NCI-H2227 (cell line): ENCODE data around the gene LRTM1.

Experiments used
- DNase-seq: peaks from one replicate; lab custom pipeline; 2025; ENCODE audit not compliant: unreplicated experiment; lab: John Stamatoyannopoulos, UW

The LRTM1 gene

DNA sequence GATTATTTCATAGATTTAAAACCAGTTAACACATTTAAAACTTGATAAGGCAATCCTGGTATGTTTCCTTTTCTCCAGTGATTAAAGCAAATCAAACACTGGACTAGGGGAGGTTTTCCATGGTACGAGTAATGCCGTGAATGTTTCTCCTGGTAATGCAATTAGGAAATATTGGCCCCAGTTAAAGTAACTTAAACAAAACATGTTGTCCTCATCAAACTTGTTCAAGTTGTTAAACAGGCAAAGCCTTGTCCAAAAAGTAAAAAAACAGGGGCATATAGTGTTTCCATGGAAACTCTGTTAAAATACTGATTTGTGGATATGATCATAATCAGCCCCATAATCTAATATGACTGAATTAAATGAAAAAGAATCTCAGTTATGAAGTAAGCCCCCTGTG is 13.1 kb upstream of the LRTM1 start:
- no peak for DNase-seq

DNA sequence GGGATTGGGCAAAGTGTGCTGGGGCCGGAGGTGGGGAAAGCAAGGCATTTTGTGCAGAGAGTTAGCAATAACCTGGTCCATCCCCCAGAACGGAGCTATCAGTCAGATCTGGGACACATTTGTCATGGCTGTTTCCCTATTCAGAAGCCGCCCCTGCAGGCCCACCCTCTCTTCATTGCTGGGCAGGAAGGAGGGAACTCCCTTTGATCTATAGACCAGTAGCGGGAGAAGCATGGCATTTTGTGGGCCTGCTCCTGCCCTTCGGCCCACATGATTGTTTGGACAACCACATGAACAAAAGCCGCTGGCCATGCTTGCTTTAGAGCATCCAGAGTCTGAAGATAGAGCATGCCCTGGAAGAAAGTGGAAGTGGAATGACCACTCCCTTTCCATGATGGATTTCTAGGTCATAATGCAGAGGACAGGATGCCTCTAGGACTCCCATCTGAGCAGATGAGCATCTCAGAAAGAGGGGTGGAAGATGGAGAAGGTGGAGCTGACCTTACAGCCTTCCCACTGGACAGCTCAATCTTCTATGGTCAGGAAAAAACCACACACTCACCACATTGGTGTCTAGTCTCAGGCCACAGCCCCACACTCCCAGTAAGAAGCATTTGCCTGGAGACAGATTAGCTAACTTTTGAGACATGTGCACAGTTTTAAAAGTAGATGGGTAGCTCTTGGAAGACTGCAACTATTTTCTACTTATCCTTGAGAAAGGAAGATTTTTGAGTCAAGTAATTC is 11.9 kb upstream of the LRTM1 start:
- no peak for DNase-seq

DNA sequence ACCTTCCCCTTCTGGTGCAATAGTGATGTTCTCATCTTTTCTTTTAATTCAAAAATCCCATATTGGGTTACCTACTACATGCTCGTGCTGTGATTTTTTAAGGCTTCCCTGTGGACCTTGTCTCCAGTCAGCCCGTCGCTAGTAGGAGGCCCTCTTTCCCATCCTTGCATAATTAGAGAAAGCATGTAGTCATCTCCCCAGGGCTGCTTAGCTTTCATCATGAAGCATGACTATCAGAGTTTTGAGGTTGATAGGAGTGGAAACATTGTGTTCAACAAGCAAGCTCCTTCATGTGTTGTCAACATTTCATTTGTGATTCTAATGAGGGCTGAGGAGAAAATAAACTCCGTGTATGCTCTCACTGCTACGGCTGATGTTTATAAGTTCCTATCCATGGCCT is 8.7 kb upstream of the LRTM1 start:
- DNase-seq, result no peak

DNA sequence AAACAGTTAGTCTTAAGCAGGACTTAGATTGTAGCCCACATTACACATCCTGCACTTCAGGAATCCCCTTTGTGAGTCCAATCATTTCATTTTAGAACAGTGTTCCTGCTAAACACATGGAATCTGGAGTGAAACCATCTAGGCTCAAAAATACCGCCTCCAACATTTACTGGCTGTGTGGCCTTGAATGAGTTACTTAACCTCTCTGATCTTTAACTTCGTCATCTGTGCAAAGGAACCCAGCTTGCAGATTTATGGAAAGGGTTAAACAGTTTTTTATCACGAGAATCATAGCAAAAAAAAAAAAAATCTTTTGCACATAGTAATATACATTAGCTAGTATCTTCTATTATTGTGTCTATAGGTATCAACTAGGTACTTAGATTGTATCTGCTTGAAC is 8.0 kb upstream of the LRTM1 start:
- no peak for DNase-seq

DNA sequence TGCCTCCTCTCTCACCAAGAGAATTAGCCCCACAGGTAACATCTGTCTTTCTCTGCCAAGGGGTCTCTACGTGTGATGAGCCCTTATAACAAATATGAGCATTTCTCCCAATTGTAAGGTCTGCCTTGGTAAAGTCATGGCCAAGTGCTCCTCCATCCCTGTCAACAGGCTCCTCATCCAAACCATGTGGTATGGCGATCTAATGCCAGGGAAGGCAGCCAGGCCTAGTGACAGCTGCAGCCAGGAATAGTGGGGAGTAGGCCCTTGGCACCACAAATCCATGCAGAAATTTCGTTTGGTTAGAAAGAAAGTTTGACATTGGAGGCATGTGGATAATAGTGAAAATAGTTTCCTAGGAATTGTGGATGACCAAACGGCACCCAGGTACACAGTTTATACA is 4.7 kb upstream of the LRTM1 start:
- no peak for DNase-seq

DNA sequence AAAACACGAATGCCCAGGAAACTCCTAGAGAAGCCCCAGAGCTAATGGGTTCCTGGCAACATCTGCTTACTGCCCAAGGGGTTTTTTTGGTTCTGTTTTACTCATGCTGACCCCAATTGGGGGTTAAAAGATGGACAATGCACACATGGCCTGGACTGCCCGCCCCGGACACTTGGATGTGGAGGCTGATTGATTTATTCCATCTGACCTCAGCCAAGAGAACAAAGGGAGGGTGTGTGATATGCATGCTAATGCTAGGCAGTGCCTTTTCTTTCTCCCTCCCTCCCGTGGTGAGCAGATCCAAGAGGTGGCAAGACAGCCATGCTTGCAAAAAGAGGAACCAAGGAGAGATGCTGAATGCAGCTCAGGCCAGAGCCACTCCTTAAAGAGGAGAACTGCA is 3.3 kb upstream of the LRTM1 start:
- DNase-seq, result peak; percentile 45

DNA sequence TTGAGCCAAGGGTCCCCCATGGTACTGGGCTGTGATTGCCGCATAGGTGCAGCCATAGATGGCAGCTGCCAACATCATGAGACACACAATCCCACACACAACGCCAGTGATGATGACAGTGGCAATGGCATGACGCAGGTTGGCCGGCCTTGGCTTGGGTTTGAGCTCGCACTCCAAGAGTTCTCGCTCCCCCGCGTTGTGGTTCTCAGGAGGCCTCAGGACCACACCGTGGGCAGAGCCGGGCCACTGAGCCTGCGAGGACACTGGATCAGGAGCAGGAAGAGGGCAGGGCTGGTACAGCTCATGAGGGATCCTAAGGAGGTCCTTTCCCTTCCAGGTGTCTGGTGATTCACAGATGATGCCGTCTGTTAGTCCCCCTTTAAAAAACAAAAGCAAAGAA is 9.3 kb downstream of the LRTM1 start:
- DNase-seq, result no peak

DNA sequence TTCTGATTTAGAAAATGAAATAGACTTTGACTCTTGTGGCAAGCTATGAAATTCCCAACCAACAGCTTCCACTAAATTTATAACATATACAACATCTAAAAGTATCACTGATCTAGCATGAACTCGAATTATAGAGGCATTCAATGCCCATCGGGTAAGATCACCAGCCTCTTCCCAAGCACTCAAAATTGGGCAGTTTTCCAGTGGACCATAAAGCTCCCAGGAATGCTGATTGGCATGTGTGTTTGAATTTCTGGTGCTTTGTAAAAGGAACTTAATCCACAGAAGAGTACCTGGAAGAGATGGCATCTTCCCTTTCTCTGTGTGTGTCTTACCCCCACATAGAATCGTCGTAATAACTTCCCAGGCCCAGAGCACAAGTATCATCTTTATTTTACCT is 10.0 kb downstream of the LRTM1 start:
- no peak for DNase-seq

DNA sequence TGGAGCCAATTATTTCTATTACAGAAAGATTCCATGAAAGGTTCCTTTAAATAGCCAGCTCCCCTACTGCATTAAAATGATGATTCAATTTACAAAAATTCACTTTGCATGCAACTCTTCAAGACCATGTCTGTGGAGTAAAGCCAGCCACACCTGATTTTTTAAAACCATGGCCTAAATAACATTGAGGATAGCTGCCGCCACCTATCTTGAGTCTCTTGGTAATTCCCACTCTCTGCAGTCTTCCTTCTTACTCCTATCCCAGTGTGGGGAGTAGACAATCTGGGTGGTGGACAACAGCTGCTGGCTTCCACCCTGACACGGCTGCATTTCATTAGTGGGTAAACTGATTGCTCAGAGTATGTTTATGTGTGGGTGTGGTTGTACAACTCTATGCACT is 10.7 kb downstream of the LRTM1 start:
- no peak for DNase-seq

DNA sequence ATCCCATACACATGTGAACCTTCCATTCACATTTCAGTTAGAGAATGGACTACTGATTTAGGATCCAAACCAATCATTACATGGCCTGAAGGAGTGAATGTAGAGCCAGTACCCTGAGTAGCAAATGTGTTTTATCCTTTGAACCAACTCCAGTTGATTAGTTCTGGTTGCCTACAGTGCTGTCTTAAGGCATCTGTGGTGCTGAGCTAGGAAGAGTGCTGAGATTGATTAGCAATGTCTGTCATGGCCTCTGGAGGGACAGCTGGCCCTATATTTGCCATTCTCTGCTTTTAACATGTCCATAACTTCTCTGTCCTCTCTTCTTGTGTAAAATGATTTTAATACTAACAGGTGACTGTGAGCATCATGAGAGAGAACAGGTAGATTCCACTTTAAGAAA is 11.1 kb downstream of the LRTM1 start:
- DNase-seq, result no peak

DNA sequence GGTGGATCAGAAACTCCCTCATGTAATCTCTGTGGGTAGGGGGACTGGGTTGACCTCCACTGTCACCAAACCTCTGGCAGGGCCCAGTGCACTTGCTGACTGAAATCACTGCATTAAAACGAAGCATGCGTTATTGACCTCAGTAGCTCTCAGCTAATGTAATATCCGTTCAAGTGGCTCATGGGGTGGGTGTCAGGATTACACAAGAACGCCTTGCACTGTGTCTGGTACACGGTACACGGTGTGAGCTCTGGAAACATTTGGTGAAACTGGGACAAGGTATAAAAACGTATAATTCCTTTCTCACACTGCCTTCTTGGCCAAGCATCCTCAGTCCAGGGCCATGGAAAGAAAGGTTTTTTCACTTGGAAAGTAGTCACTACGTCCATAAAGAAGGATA is 11.9 kb downstream of the LRTM1 start:
- no peak for DNase-seq

DNA sequence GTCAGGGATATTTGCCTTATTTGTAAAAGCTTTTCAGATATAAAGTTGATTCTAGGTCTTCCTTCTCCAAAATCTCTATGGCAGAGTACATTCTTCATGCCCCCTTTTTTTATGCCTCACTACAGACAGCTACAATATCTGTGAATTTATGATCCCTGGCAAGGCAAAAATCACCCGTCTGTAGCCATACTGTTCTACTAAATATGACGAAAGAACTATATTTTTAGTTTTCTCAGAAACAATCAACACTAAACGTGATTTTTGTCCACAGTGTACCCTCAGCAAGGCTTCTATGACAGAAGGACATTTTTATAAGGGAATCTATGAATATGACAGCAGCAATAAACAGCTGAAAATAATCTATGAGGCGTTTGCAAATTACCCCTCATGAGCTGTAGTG is 12.7 kb downstream of the LRTM1 start:
- no peak for DNase-seq

DNA sequence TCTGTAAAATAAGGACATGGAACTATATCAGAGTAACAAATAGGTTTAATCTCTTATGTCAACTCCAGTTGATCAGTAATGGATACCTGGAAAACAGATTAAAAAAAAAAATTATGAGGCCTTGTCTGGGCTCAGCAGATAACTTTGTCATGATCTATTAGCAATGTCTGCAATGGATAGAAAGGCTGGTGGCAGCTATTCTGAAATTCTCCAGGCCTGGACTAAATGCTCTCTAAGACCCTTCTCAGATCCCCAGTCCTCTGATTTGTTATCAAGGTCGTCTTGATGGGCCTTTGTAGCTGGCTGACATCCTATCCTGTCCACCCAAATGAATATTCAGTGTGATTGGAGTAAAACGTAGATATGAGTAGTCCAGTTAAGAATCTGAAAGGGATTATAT is 13.7 kb downstream of the LRTM1 start:
- DNase-seq, result no peak

DNA sequence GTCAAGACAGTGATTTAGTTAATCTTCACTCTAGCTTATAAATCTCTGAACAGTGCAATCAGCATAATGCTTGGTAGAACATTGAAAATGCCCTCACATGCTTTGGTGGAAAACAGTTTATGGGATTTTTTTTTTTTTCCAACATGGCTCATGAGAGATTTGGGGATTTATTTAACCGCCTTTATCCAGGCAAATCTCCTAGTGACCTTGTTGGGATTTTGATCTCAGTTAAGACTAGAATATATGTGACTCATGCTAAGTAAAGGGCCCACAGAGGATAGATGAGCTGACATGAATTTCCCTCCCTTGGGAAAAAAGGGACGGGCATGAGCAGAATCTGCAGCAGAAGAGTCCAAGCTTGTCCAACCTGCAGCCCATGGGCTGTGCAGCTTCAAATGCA is 18.7 kb downstream of the LRTM1 start:
- DNase-seq, result no peak

DNA sequence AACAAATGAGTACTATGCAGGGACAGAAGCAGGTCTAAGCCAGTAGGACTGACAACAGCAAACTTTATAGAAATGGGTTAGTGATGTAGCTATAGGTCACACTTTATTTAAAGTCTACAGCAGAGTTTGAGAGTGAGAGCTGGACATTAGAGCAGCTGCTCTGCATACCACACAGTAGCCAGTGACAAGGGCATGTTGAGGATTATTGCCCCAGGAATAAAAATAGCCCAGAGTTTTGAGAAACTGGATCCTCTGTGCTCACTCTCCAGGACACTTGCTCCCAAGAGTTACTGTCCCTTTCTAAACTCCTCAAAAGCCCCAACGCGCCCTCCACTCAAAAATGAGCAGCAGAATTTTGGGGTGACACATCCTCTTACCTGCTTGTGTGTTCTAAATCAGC is 21.1 kb downstream of the LRTM1 start:
- no peak for DNase-seq

DNA sequence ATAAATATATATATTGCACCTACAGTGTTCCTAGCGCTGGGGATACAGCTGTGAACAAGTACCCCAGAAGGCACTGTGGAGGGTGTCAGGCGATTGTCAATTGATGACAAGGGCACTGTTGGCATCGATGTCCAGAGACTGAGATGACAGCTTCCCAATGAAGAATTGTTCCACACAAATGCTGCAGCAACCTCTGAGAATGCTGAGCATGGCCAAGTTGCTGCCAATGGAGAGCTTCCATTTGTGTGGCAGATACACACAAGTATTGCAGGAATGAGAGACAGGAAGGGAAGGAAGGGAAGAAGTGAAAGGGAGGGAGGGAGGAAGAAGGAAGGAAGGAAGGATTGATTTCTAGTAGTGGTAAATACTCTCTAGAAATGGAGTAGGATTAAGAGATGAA is 21.9 kb downstream of the LRTM1 start:
- no peak for DNase-seq

DNA sequence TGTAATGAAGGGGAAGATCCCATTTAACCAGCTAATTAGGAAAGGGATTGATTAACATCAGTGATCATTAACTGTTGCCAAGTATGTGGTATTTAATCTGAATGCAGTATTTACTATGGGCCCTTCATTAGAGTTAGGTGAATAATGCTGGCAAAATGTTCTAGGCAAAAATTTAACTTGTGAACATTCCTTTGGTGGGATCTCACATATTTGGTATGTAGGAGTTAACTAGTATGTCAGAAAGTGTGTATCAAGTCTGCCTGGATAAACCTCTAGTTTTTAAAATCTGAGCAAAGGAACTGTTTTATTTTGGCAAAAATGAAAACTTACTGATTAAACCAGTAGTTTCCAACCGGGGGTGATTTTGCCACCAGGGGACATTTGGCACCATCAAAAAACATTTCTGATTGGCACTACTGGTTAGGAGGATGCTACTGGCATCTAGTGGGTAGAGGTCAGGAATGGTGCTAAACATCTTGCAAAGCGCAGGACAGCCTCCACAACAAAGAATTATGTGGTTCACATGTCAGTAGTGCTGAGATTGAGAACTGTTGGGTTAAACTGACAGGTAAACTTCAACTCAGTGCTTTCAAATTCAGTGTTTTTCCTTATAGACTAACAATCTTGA is 22.5 kb downstream of the LRTM1 start:
- no peak for DNase-seq

DNA sequence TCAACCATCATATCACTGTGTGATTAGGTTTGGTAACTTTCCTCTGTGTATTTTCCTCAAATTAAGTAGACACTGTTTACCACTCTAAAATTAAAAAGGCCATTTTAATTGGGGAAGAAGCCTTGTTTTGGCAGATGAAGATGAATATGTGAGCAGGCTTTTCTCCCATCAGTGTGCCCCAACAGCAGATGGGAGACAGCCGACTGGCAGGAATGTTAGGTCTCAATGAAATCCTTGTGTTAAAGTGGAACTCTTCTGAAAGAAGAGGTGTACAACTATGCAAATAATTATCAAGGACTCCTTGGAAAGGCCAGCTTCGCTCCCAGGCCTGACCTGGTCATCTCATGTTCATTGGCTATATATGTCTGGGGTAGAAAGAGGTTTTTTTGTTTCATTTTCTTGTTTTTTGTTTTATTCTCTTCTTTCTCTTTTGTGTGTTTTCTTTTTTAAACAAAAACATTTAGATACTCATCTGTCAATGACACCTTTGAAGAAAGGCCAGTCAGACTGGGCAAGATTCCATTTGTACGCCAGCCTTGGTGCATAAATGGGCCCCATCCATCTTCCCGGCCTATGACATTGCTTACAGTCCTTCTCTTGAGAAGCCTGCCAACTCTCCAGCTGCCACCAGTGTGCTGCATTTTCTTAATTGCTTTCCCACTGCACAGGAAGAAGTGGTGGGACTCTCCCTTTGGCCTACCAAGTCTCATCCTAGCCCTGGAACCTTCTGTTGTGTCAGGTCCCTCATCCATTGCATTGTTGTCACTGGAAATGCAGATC is 25.8 kb downstream of the LRTM1 start:
- no peak for DNase-seq

DNA sequence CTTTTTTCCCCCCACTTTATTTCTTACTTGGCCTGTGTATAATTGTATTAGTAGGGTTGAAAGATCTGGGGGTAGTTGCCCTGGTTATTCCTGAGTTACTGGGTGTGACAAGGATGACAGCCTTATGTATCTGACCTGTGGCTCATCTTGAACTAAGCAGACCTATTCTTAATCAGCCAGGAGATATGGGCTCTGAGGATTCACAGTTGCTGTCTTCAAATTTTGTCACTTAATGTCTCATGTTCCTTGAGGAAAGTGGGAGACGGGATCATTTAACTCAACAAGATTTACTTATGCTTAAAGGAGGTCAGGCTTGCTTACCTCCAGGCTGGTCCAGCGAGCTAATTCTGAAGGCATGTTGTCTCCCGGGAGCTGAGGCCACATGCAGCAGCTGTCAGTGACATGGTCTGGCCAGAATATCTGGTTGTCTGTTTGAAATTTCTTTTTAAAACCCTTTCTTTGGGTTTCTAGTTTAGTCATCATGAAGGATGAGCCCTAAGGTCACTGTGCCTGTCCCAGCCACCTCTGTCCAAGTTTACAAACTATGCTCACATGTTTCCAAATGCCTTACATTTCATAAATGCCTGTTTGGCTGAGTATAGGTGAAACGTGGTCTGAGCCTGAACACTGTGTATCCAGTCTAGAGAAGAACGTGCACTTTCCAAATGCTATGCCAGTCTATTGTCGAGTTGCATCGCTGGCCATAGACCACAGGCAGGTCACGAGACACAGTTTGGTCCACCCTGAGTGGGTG is 26.8 kb downstream of the LRTM1 start:
- no peak for DNase-seq

DNA sequence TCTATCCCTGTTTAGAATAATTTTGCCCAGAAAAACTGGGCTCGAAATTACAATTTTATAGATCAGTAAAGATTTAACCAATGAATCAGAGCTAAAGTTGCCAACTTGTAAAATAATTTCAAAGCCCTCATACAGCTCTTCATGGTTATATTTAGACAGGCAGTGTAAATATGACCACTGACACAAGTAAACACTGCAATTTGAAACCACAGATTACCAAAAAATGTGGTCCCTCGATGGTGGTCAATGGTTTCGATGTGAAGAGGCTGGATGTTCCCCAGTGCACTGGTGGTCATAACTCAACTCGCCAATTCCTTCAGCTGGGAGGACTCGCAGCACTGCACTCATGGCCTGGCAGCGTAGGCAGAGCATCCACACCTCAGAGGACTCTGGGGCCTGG is 28.6 kb downstream of the LRTM1 start:
- no peak for DNase-seq

DNA sequence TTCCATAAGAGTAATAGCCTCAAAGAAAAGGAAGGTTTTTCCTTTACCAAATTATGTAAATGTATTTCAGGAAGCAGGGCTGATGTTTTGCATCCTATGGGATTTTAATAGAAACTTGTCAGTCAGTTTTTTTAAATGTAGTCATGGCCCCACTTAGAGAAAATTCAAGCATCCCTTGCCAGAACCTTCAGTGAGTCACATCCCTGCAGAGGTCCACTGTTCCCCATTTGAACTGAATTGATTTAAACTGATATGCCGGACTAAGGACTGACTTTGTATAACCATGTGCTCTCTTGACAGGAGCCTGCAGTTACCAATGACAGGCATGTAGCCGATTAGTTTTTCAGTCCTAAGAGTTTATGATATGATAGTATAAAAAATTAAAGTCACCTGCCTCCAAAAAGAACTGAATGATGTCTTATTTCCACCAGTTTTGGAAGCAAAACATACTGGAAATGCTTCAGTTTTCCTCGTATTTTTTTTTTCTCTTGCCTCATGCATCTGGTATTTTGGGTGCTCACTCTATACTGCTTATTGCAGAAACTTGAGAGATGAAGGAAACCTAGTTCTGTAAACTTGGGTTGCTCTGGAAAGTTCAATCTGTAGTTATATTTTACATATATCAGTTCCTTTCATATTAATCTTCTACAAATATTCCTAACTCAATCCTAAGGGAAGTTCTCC is 30.7 kb downstream of the LRTM1 start:
- no peak for DNase-seq
